Embryonic facial prominence (tissue), 1 donor: ENCODE results near the gene PLAA.
"Not testable (repeated sequence)": the region's sequence is repeated elsewhere in the genome, so short reads cannot be mapped to it uniquely, and the experiment has no call there.

Source experiments
- DNase-seq: peaks from one replicate; pipeline ENCODE4 v3.0.0-alpha.2; 2016; ENCODE audit errors: extremely low spot score

Gene PLAA

GRCh38 chr9:26935847-26936246 lies 11.2 kb downstream of the PLAA start:
- no peak for DNase-seq

- no peak for DNase-seq
These were observed 18.0 kb downstream of the PLAA start for GRCh38 chr9:26928902-26929495.

GRCh38 chr9:26925609-26926008 lies 21.4 kb downstream of the PLAA start:
- DNase-seq, result no peak

GRCh38 chr9:26919698-26920097 lies 27.3 kb downstream of the PLAA start:
- no peak for DNase-seq

GRCh38 chr9:26913138-26913668 lies 33.8 kb downstream of the PLAA start:
- DNase-seq, result no peak

GRCh38 chr9:26904671-26905070 lies 42.4 kb downstream of the PLAA start:
- DNase-seq, result no peak

GRCh38 chr9:26904070-26904469 lies 43.0 kb downstream of the PLAA start:
- DNase-seq, result no peak

- DNase-seq, result no peak
These were observed 53.9 kb downstream of the PLAA start for GRCh38 chr9:26893030-26893676.

- peak; percentile 88 for DNase-seq
These were observed 54.6 kb downstream of the PLAA start, which contains the start of gene CAAP1 for GRCh38 chr9:26892251-26893029. TSS of gene CAAP1 (minus strand) at chr9:26892802. CDS start at chr9:26892715, 87 bp downstream.

GRCh38 chr9:26891726-26892125 lies 55.3 kb downstream of the PLAA start:
- no peak for DNase-seq

GRCh38 chr9:26888271-26888670 lies 58.8 kb downstream of the PLAA start:
- no peak for DNase-seq

GRCh38 chr9:26882154-26882553 lies 64.9 kb downstream of the PLAA start:
- DNase-seq, result no peak

- no peak for DNase-seq
These were observed 66.8 kb downstream of the PLAA start for GRCh38 chr9:26880262-26880661.

- DNase-seq, result not testable (repeated sequence)
These were observed 71.9 kb downstream of the PLAA start for GRCh38 chr9:26875155-26875554.

- no peak for DNase-seq
These were observed 76.8 kb downstream of the PLAA start for GRCh38 chr9:26870292-26870691.

GRCh38 chr9:26863074-26863473 lies 84.0 kb downstream of the PLAA start:
- DNase-seq, result no peak

GRCh38 chr9:26856413-26857032 lies 90.5 kb downstream of the PLAA start:
- no peak for DNase-seq
